Neural cell (in vitro differentiated cells): ENCODE measurements around the gene CXCL3.

ENCODE experiments used
- EP300 ChIP-seq: fragments of 450-650 bp; conservative IDR thresholded peaks from 2 replicates; pipeline ENCODE4 v1.6.1; 2014; ENCODE audit warnings: antibody characterized with exemption, mild to moderate bottlenecking, moderate library complexity; ENCODE audit not compliant: poor library complexity, severe bottlenecking
- EZH2 ChIP-seq: fragments of 200-600, 300-800 bp; shearing (Covaris generic), sonication (generic); IDR thresholded peaks from 2 replicates; pipeline ENCODE4 v1.6.1; 2014; ENCODE audit warnings: antibody characterized with exemption, low read length, borderline replicate concordance, mild to moderate bottlenecking; ENCODE audit not compliant: insufficient read depth, poor library complexity, severe bottlenecking
- MXI1 ChIP-seq: fragments of 450-650 bp; conservative IDR thresholded peaks from 2 replicates; pipeline ENCODE4 v1.6.1; 2014; ENCODE audit warnings: antibody characterized with exemption, mild to moderate bottlenecking; ENCODE audit not compliant: poor library complexity, severe bottlenecking
- POLR2AphosphoS5 ChIP-seq: IDR thresholded peaks from 2 replicates; pipeline ENCODE4 v1.6.1; 2012
- SMC3 ChIP-seq: fragments of 450-650 bp; conservative IDR thresholded peaks from 2 replicates; pipeline ENCODE4 v1.6.1; 2014; ENCODE audit warnings: antibody characterized with exemption, mild to moderate bottlenecking, moderate library complexity; ENCODE audit not compliant: poor library complexity
- TAF1 ChIP-seq: IDR thresholded peaks from 2 replicates; pipeline ENCODE4 v1.6.1; 2012; ENCODE audit warnings: low read depth
- TF ChIP-seq, protein P1 (sequence below): fragments of 450-650 bp; IDR thresholded peaks from 2 replicates; pipeline ENCODE4 v1.5.1; 2014; ENCODE audit warnings: antibody characterized with exemption, mild to moderate bottlenecking, moderate library complexity; ENCODE audit not compliant: poor library complexity, severe bottlenecking
- TF ChIP-seq, protein P2 (sequence below): IDR thresholded peaks from 2 replicates; pipeline ENCODE4 v1.6.1; 2012; ENCODE audit warnings: borderline replicate concordance

DNA sequence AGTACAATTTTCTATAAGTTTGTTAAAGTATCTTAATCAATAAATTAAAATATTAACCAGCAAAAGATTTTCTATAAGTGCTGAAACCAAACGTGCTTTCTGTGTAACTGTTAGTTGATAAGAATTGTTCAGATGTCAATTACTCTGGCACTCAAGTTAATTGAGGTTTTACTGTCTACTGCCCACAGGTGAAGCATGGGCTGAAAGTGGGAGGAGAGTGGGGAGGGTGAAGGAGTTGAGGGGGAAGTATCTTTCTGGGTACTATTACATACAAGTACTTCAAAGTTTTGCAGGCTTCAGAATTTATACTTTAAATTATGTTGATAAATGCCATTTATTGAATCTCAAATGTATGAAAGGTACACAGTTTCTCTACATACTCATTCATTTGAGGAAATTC, 19.1 kb upstream of the CXCL3 start:
- TF ChIP-seq TAF1, result no peak
- no peak for TF ChIP-seq SMC3
- TF ChIP-seq, protein P1, sequence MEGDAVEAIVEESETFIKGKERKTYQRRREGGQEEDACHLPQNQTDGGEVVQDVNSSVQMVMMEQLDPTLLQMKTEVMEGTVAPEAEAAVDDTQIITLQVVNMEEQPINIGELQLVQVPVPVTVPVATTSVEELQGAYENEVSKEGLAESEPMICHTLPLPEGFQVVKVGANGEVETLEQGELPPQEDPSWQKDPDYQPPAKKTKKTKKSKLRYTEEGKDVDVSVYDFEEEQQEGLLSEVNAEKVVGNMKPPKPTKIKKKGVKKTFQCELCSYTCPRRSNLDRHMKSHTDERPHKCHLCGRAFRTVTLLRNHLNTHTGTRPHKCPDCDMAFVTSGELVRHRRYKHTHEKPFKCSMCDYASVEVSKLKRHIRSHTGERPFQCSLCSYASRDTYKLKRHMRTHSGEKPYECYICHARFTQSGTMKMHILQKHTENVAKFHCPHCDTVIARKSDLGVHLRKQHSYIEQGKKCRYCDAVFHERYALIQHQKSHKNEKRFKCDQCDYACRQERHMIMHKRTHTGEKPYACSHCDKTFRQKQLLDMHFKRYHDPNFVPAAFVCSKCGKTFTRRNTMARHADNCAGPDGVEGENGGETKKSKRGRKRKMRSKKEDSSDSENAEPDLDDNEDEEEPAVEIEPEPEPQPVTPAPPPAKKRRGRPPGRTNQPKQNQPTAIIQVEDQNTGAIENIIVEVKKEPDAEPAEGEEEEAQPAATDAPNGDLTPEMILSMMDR, result no peak
- TF ChIP-seq, protein P2, sequence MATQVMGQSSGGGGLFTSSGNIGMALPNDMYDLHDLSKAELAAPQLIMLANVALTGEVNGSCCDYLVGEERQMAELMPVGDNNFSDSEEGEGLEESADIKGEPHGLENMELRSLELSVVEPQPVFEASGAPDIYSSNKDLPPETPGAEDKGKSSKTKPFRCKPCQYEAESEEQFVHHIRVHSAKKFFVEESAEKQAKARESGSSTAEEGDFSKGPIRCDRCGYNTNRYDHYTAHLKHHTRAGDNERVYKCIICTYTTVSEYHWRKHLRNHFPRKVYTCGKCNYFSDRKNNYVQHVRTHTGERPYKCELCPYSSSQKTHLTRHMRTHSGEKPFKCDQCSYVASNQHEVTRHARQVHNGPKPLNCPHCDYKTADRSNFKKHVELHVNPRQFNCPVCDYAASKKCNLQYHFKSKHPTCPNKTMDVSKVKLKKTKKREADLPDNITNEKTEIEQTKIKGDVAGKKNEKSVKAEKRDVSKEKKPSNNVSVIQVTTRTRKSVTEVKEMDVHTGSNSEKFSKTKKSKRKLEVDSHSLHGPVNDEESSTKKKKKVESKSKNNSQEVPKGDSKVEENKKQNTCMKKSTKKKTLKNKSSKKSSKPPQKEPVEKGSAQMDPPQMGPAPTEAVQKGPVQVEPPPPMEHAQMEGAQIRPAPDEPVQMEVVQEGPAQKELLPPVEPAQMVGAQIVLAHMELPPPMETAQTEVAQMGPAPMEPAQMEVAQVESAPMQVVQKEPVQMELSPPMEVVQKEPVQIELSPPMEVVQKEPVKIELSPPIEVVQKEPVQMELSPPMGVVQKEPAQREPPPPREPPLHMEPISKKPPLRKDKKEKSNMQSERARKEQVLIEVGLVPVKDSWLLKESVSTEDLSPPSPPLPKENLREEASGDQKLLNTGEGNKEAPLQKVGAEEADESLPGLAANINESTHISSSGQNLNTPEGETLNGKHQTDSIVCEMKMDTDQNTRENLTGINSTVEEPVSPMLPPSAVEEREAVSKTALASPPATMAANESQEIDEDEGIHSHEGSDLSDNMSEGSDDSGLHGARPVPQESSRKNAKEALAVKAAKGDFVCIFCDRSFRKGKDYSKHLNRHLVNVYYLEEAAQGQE, result no peak
- no peak for TF ChIP-seq EZH2
- TF ChIP-seq POLR2AphosphoS5, result no peak
- no peak for TF ChIP-seq EP300
- no peak for TF ChIP-seq MXI1
